ENCODE data around the gene B3GNT4.
"Not testable (repeated sequence)": the region's sequence is repeated elsewhere in the genome, so short reads cannot be mapped to it uniquely, and the experiment has no call there.

The B3GNT4 gene

DNA sequence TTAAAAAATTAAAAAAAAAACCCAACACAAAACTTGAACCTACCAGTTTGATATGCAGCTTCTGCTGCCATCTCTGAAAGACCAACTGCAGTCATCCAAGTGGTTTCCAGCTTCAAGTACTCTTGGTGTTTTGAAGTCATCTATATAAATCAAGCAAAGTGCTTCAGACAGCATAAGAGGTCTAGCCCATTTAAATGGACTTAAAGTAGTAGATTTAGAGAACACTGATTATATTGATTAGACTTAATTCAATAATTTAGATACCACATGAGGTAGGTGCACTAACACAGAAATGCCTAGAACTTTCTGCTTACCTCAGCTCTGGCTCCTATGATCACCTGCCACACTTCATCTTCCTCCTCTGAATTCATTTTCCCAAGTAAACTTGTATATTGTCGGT lies 12.9 kb downstream of the B3GNT4 start:
- DNase-seq (ENCODE audit: low spot score): no peak

DNA sequence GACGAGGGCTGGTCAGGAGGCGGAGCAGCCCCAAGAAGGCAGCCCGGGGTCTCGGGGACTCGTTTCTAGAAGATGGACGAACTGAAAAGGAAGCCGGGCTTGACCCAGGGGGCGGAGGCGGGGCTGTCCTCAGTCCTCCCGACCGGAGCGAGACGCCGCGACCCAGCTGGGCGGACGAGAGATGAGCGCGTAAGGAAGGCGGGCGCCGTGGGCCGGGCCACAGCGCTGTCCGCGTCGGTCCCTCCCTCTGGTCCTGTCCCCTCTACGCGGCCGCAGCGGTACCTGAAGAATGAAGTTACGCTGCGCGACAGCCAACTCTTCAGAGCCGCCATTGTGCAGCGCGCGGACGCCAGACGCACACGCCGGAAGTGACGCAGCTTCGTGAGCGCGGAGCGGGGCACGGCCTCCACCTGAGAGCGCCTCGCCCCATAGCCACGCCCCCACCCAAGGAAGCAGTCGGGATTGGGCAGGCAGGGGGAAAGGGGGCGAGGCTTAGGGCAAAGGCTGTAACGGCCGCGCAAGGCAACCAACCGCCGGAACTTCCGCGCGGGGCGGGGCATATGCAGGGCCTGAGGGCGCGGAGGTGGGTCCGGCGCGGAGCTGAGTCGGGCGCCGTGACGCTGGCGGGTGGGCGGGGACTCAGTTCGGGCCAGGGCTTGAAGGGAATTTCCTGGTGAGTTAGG lies 22.3 kb downstream of the B3GNT4 start, which contains the start of gene DIABLO:
Gene DIABLO (minus strand): TSS at position 370 of the 683 bp plus-strand sequence. CDS start 38 bp downstream, at position 332.
- DNase-seq (ENCODE audit: low spot score): peak; percentile 97

DNA sequence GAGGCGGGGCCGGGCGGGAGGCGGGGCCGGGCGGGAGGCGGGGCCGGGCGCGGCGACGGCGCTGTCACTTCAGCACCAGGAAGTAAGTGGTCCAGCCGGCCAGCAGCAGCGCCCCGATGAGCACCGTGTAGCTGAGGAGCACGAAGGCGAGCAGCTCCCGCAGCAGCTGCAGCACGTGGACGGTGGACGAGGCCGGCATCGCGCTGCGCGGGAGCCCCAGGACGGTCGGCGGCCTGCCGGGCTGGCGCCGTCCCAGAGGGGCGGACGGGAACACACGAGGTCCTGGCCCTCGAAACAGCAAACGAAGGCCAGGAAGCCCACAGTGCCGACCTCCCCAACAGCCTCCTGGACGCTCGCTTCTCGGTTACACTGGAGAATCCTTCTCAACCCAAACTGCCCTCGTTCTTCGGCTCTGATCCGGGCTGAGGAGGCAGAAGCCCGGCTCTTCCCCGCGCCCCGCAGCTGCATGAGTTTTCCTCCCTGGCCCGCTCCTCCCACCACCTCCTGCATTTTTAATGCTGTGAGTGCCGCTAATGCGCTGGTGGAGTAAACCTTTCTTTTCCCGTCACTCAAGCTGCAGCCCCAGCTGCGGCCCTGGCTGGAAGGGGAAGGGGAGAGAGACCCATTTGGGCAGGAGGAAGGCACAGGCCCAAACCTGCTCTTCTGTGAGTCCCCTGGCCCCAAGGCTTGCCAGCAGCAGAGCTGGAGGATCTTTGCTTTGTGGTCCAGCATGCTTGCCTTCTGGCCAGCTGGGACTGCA lies 23.0 kb downstream of the B3GNT4 start:
- DNase-seq (ENCODE audit: low spot score): peak; percentile 94

DNA sequence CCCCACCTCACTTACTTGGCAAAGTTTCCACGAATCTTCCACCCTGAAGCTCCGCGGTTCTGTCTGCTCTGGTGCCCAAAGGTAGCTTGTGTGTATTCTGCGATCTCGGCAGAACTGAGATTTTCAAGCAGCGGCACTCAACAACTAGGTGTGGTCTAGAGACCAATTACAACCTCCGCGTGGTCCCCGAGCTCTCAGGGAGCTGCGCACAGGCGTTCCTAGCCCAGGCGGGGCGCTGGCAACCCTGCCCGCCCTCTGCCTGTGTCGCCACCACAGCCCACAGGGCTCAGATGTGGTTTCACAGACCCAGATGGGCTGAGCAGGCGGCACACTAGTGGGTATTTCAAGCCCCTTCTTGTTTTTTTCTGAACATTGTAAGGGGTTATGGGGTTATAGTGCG lies 23.8 kb downstream of the B3GNT4 start:
- DNase-seq (ENCODE audit: low spot score): no peak

DNA sequence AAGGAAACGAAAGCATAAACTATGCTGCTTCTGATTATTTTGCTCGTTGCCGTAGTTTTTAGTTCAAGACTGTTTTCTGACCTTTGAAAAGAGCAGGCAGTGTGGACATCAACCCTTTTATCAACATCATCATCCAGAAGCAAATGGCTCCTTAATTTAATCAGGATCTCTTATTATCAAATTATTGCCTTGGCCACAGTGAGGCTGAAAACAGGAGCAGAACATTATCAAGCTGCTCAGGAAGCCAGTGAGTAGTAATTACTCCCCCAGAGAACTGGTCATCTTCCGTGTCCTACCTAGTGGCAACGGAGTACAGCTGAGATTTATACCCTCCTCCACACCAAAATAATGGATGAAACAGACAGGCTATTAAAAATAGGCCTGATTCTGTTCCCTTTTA lies 24.6 kb downstream of the B3GNT4 start:
- no peak for DNase-seq (ENCODE audit: low spot score)

DNA sequence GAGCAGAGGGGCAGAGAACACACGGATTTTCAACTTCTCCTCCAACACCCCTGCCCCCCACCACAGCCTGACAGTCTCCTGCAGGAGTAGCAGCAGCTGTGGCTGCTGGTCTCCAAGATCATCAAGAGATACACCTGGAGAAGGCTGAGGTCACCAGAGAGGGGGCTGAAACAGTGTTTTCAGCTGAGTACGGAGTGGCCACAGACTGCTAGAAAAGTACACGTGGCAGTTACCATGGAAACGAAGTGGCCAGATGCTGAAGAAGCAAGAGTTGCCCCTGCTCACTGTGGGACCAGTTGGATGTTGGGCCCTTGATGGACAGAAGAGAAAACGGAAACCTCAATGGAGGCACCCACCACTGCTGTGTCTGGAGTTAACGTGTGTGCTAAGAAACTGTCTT lies 27.3 kb downstream of the B3GNT4 start:
- DNase-seq (ENCODE audit: low spot score): no peak

DNA sequence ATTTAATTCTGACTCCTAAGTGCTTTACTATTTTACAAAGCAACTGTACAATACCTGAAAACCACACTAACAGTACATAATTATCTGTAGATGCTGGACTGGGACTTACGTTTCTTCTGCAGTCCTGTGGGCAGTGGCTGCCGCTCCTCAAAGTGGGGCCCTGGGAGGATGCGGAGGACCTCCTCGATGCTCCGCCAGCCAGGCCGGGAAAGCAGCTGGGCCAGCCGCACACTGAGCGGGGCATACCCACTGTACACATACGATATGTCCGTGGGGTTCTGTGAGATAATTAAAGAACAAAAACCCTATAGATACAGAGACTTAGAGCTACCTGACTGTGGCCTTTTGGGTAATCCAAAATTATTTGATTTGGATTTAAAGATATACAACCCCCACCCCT lies 29.2 kb downstream of the B3GNT4 start:
- DNase-seq (ENCODE audit: low spot score): no peak

DNA sequence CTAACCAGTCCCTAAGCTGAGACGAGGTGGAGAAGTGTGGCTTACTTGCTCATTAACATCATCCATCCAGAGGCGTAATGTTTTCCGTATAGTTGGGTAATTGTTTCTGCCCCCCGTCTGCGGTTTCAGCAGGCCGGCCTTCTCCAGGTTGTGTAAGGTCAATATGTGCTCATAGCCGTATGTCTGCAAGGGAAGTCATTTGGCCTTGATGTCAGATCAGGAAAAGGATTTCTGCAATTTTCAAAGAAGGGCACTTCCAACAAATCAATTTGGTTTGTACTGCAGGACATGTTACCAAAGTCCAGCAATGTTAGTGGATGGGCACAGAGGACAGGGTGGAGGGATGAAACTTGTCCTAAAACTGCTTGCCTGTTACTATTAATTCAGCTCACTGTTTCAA lies 32.2 kb downstream of the B3GNT4 start:
- DNase-seq (ENCODE audit: low spot score): no peak

DNA sequence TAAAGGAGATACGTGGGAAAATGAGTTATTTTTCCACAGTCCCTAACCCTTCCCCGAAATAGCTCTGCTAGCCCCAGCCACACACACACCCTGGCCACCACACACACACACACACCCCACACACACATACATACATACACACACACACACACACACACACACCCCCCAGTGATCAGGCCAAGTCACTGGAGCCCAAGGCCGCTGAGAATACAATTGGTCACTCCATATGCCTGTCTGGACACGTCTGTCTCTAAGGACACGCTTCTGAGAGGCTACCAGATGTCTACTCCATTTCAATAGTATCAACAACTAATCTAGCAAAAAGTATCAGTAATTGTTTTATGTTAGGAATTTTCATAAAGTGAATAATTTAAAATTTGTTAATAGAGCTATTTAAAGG lies 35.4 kb downstream of the B3GNT4 start:
- no peak for DNase-seq (ENCODE audit: low spot score)

DNA sequence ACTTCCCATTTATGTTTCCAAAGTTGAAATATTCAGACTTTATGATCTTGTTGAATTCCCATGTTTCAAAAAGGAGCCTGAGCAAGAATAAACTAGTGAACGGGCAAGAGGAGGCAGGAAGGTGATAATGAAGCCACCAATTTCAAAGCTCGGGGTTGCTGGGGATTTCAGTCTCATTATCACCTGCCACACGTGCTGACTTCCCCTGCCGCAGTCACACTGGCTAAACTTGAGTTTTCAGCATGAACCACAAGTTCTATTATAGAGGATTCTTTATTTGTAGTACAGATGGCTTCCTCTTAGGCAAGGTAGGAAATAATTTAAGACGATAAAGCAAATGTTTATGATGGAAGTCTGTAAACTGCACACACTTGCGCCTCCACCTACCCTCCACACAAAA lies 40.5 kb downstream of the B3GNT4 start:
- no peak for DNase-seq (ENCODE audit: low spot score)

DNA sequence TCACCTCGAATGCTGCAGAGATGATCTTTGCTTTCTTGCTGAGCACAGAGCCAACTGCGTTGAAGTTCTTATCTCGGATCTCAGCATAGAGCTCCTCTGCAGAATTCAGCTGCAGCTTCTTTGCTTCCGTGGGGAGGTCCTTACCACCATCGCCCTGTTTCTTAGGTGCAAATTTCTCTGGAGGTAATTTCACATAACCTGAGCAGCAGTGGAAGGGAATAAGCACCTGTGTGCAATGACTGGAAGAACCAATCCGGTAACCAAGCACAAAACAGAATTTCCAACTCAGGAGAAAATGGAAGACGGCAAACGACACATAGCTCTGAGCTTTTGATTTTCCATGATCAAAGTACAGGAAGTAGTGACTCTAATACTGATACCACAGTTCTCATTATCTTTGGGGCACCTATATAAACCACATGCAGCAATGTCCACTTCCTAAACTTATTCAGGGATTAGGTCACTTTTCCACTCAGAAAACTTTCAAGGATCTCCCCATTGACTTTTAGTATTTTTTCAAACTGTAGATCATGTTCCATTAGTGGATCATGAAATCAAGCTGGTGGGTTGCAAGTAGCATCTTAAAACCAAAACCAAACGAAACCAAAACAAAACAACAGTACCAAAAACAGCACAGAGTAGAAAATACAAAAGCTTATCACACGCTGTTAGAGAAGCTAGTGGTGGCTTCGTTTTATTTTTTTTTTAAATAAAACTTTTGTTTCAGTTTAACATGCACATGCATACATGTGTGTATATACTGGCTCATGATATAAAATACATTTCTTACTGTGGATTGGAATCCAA lies 41.3 kb downstream of the B3GNT4 start:
- no peak for DNase-seq (ENCODE audit: low spot score)

DNA sequence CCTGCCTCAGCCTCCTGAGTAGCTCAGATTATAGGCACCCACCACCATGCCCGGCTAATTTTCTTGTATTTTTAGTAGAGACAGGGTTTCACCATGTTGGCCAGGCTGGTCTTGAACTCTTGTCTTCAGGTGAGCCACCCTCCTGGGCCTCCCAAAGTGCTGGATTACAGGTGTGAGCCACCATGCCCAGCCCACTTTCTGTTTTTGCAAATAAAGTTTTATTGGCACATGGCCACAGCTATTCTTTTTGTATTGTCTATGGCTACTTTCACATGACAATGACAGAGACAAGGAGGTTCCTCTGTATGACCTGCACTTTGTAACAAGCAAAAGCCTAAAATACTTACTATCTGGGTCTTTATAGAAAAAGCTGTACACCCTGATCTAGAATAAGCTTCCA lies 42.0 kb downstream of the B3GNT4 start:
- DNase-seq (ENCODE audit: low spot score): no peak

DNA sequence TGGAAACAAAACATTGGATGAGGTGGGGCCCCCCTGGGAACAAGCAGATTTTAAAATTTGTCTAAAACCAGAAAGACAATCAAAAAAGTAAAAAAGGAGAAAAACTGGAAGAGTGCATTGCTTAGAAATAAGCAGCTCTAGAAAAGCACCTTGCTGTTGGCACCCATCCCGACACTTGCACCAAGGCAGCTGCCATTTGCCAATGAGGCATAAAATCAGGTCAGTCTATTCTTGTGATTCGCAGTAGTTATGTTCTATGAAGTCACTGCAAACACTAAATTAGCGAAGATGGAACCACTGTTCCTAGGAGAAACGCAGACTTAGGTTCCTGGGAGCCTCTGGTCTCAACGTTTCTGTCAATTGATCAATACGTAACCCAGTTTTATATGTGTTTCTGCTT lies 46.5 kb downstream of the B3GNT4 start:
- no peak for DNase-seq (ENCODE audit: low spot score)

DNA sequence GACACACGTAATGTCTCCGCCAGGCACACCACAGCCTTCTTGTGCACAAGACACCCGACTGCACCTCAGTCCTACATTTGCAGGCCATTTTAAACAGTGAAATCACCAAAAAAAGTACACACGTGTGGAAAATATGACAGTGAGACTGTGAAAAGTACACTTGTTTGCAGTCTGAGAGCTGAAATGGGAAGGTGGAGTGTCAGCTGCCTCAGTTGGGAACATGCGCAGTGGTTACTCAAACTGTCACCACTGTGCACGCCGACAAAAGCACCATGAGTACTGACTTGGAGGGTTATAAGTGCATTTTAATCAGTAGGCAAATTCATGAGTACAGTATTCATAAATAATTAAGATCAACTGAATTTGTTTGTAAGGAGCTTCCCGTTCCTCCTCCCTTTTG lies 47.0 kb downstream of the B3GNT4 start:
- DNase-seq (ENCODE audit: low spot score): no peak

DNA sequence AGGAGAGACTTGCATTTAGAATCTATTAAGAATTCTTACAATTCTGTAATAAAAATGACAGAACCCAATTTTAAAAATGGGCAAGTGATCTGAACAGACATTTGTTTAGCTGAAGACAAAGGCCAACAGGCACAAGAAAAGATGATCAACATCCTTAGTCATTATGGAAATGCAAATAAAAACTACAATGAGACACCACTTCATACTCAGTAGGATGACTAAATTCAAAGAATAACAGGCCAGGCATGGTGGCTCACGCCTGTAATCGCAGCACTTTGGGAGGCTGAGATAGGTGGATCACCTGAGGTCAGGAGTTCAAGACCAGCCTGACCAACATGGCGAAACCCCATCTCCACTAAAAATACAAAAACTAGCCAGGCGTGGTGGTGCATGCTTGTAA lies 55.0 kb downstream of the B3GNT4 start:
- not testable (repeated sequence) for DNase-seq (ENCODE audit: low spot score)
